ENCODE results near the gene FAM187B.

- no peak for TF ChIP-seq CTCF (conservative IDR thresholded peaks at IDR 0.05)
- no peak for TF ChIP-seq EZH2 (IDR thresholded peaks at IDR 0.05; ENCODE audit: low read depth)
Measured at GRCh38 chr19:35274323-35274722, 45.8 kb upstream of the FAM187B start.

Data from PC-9 (cell line).